SK-N-SH (cell line): Measurements from ENCODE around the gene SLC25A25. TPM values are rescaled to one million over a fixed set of nuclear protein-coding genes. Genes with fewer than 3 reads are reported as not detected.

Experiments
- CTCF ChIA-PET: fragments of 300-600, 350-600 bp; formaldehyde crosslinking; extraction: SDS; loops from one replicate; lab custom pipeline; 2021; lab: Yijun Ruan, JAX
- POLR2A ChIA-PET: fragments of 350-600 bp; sonication (Branson Sonifier 250); formaldehyde crosslinking; extraction: SDS; loops from one replicate; lab custom pipeline; 2020; ENCODE audit warnings: antibody characterized with exemption, inconsistent platforms; lab: Yijun Ruan, JAX
- DNase-seq: peaks from one replicate; pipeline ENCODE4 v3.0.0; 2012
- H2AFZ ChIP-seq: fragments of 200-600 bp; sonication (generic); 2 replicates; pipeline ENCODE4 v1.8.1; 2016; ENCODE audit warnings: antibody characterized with exemption, mild to moderate bottlenecking, low read depth
- H3F3A ChIP-seq: fragments of 200-600 bp; sonication (generic); replicated peaks from 2 replicates; pipeline ENCODE3; 2016; ENCODE audit warnings: antibody characterized with exemption, mild to moderate bottlenecking; ENCODE audit not compliant: insufficient read depth
- H3K27ac ChIP-seq, 2 experiments: fragments of 200-500 bp in 1 of 2; fragments of 200-600 bp in 1 of 2; sonication (Bioruptor generic) in 1 of 2; sonication (generic), shearing (Covaris generic) in 1 of 2; 2 replicates each; pipeline versions ENCODE4 v1.5.1 to v1.6.1; 2014 to 2016; ENCODE audit warnings: low read depth in 2 of 2, inconsistent platforms in 1 of 2, low read length in 1 of 2, mild to moderate bottlenecking in 1 of 2, mixed read lengths in 1 of 2
- H3K27me3 ChIP-seq: fragments of 200-600 bp; sonication (generic), shearing (Covaris generic); 2 replicates; pipeline ENCODE4 v1.6.1; 2016; ENCODE audit warnings: mixed run types; ENCODE audit not compliant: insufficient read depth
- H3K36me3 ChIP-seq, 2 experiments: fragments of 200-500 bp in 1 of 2; fragments of 200-600 bp in 1 of 2; sonication (Bioruptor generic) in 1 of 2; sonication (generic) in 1 of 2; replicated peaks in 1 of 2; 2 replicates each; pipeline versions ENCODE3 to v1.5.1; 2014 to 2016; ENCODE audit warnings: low read length in 1 of 2, mild to moderate bottlenecking in 1 of 2; ENCODE audit not compliant: insufficient read depth in 2 of 2, control insufficient read depth in 1 of 2
- H3K4me1 ChIP-seq, 2 experiments: fragments of 200-500 bp in 1 of 2; fragments of 200-600 bp in 1 of 2; sonication (Bioruptor generic) in 1 of 2; sonication (generic), shearing (Covaris generic) in 1 of 2; 2 replicates each; pipeline versions ENCODE4 v1.5.1 to v1.6.1; 2014 to 2016; ENCODE audit warnings: low read depth in 1 of 2, low read length in 1 of 2, mixed run types in 1 of 2; ENCODE audit not compliant: insufficient read depth in 2 of 2, control insufficient read depth in 1 of 2
- H3K4me2 ChIP-seq: fragments of 200-600 bp; sonication (generic), shearing (Covaris generic); 2 replicates; pipeline ENCODE4 v1.6.1; 2017; ENCODE audit warnings: mixed run types
- H3K4me3 ChIP-seq, 2 experiments: fragments of 200-500 bp in 1 of 2; fragments of 200-600 bp in 1 of 2; sonication (Bioruptor generic) in 1 of 2; sonication (generic), shearing (Covaris generic) in 1 of 2; 2 replicates each; pipeline versions ENCODE4 v1.5.1 to v1.8.1; 2014 to 2016; ENCODE audit warnings: low read depth in 2 of 2, inconsistent platforms in 1 of 2, low read length in 1 of 2, mild to moderate bottlenecking in 1 of 2, mixed read lengths in 1 of 2, moderate library complexity in 1 of 2
- H3K79me2 ChIP-seq: fragments of 200-600 bp; sonication (generic); 2 replicates; pipeline ENCODE4 v1.8.1; 2017; ENCODE audit warnings: mild to moderate bottlenecking; ENCODE audit not compliant: insufficient read depth
- H3K9ac ChIP-seq: fragments of 200-600 bp; sonication (generic); 2 replicates; pipeline ENCODE4 v1.6.1; 2017; ENCODE audit warnings: mixed run types
- H3K9me2 ChIP-seq: fragments of 200-600 bp; sonication (generic); 2 replicates; pipeline ENCODE4 v1.6.1; 2017; ENCODE audit warnings: mixed run types
- H3K9me3 ChIP-seq: fragments of 200-600 bp; sonication (generic); 2 replicates; pipeline ENCODE4 v1.6.1; 2017; ENCODE audit warnings: mixed run types, mild to moderate bottlenecking, moderate library complexity
- H4K20me1 ChIP-seq: fragments of 200-600 bp; sonication (generic); 2 replicates; pipeline ENCODE4 v1.6.1; 2017; ENCODE audit warnings: mild to moderate bottlenecking, mixed run types; ENCODE audit not compliant: insufficient read depth
- FOSL2 ChIP-seq: IDR thresholded peaks from 2 replicates; pipeline ENCODE4 v1.4.0; 2012; ENCODE audit warnings: low read depth, mild to moderate bottlenecking, moderate library complexity, borderline replicate concordance
- GABPA ChIP-seq: IDR thresholded peaks from 2 replicates; pipeline ENCODE4 v1.4.0; 2012; ENCODE audit warnings: low read depth, mild to moderate bottlenecking
- IRF3 ChIP-seq: fragments of 150-350 bp; IDR thresholded peaks from 2 replicates; pipeline ENCODE4 v1.6.1; 2016; ENCODE audit warnings: mild to moderate bottlenecking, low read depth, low read length
- MAX ChIP-seq: IDR thresholded peaks from 2 replicates; pipeline ENCODE4 v1.4.0; 2012; ENCODE audit warnings: low read depth
- NRF1 ChIP-seq: IDR thresholded peaks from 2 replicates; pipeline ENCODE4 v1.6.1; 2012; ENCODE audit warnings: low read depth, mild to moderate bottlenecking, low read length
- POLR2AphosphoS5 ChIP-seq: IDR thresholded peaks from 2 replicates; pipeline ENCODE4 v1.6.1; 2012; ENCODE audit warnings: low read depth, low read length
- RCOR1 ChIP-seq: fragments of 150-350 bp; IDR thresholded peaks from 2 replicates; pipeline ENCODE4 v1.6.1; 2017; ENCODE audit warnings: antibody characterized with exemption, low read length
- REST ChIP-seq: IDR thresholded peaks from 2 replicates; pipeline ENCODE4 v1.6.1; 2012; ENCODE audit warnings: mild to moderate bottlenecking, low read depth, low read length, moderate library complexity
- RFX5 ChIP-seq: IDR thresholded peaks from 2 replicates; pipeline ENCODE4 v1.6.1; 2012; ENCODE audit warnings: mild to moderate bottlenecking, improper control_type of control experiment, low read length
- SMC3 ChIP-seq: IDR thresholded peaks from 2 replicates; pipeline ENCODE4 v1.6.1; 2012; ENCODE audit warnings: low read depth, low read length, improper control_type of control experiment
- TAF1 ChIP-seq: IDR thresholded peaks from 2 replicates; pipeline ENCODE4 v1.6.1; 2012; ENCODE audit warnings: low read depth, mild to moderate bottlenecking, low read length, moderate library complexity, borderline replicate concordance
- TCF12 ChIP-seq: IDR thresholded peaks from 2 replicates; pipeline ENCODE4 v1.4.0; 2012
- USF2 ChIP-seq: fragments of 150-350 bp; IDR thresholded peaks from 2 replicates; pipeline ENCODE4 v1.6.1; 2017; ENCODE audit warnings: antibody characterized with exemption, low read length, low read depth, borderline replicate concordance
- WGBS: methylation state at CpG from one replicate; pipeline ENCODE4 v1.1.6; 2017; ENCODE audit warnings: low lambda C conversion rate; 5-methylcytosine and 5-hydroxymethylcytosine counted together
- polyA plus RNA-seq, 3 experiments: library from polyadenylated mRNA; depleted of rRNA; stranded (reverse); fragments of >200 nt; gene quantifications; 2 replicates each; pipeline ENCODE4 v1.2.3, GENCODE V29; 2012
- TF ChIP-seq, protein P1 (sequence below): IDR thresholded peaks from 2 replicates; pipeline ENCODE4 v1.4.0; 2012; ENCODE audit warnings: low read depth, borderline replicate concordance
- TF ChIP-seq, protein P2 (sequence below): fragments of 200-600 bp; sonication (generic); IDR thresholded peaks from 2 replicates; pipeline ENCODE4 v1.6.1; 2017; ENCODE audit warnings: antibody characterized with exemption, mild to moderate bottlenecking, moderate library complexity

SLC25A25 gene
- polyA plus RNA-seq, 1 of the 3 experiments (the other 2 are of a cell fraction), result 12.1 TPM

- no peaks in the 10 kb centered on the region for H3K9me3 ChIP-seq
- no peak overlapping the region for H3K9ac ChIP-seq
- peaks cover 6 to 10% of the 10 kb centered on the region in 2 experiments; a peak in 2 of 4 replicates for H3K4me1 ChIP-seq
- no peak overlapping the region for H3K4me2 ChIP-seq
- H4K20me1 ChIP-seq, result no peaks in the 10 kb centered on the region
- ChIA-PET POLR2A (interaction anchor here (0.6 kb wide), 1 partner anchor 17 kb away, joined by 3 read pairs; no protein-coding TSS in a partner anchor), CTCF (interaction anchor here (0.6 to 2.3 kb wide), 5 partner anchors 10 to 113 kb away, joined by 3 to 9 read pairs (median 4); no protein-coding TSS in a partner anchor)
- no peaks in the 10 kb centered on the region for H3F3A ChIP-seq
- no peak overlapping the region for H3K4me3 ChIP-seq
- 85% methylated on average over 7 of the region's 7 CpGs for whole genome bisulfite sequencing
- no peak for TF ChIP-seq RFX5
- TF ChIP-seq, protein P1, sequence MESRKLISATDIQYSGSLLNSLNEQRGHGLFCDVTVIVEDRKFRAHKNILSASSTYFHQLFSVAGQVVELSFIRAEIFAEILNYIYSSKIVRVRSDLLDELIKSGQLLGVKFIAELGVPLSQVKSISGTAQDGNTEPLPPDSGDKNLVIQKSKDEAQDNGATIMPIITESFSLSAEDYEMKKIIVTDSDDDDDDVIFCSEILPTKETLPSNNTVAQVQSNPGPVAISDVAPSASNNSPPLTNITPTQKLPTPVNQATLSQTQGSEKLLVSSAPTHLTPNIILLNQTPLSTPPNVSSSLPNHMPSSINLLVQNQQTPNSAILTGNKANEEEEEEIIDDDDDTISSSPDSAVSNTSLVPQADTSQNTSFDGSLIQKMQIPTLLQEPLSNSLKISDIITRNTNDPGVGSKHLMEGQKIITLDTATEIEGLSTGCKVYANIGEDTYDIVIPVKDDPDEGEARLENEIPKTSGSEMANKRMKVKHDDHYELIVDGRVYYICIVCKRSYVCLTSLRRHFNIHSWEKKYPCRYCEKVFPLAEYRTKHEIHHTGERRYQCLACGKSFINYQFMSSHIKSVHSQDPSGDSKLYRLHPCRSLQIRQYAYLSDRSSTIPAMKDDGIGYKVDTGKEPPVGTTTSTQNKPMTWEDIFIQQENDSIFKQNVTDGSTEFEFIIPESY, result no peak
- no peak for TF ChIP-seq TCF12
- TF ChIP-seq RCOR1, result no peak
- TF ChIP-seq, protein P2, sequence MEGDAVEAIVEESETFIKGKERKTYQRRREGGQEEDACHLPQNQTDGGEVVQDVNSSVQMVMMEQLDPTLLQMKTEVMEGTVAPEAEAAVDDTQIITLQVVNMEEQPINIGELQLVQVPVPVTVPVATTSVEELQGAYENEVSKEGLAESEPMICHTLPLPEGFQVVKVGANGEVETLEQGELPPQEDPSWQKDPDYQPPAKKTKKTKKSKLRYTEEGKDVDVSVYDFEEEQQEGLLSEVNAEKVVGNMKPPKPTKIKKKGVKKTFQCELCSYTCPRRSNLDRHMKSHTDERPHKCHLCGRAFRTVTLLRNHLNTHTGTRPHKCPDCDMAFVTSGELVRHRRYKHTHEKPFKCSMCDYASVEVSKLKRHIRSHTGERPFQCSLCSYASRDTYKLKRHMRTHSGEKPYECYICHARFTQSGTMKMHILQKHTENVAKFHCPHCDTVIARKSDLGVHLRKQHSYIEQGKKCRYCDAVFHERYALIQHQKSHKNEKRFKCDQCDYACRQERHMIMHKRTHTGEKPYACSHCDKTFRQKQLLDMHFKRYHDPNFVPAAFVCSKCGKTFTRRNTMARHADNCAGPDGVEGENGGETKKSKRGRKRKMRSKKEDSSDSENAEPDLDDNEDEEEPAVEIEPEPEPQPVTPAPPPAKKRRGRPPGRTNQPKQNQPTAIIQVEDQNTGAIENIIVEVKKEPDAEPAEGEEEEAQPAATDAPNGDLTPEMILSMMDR, result no peak
- no peak for TF ChIP-seq FOSL2
- no peak for TF ChIP-seq USF2
- TF ChIP-seq GABPA, result no peak
- no peak for TF ChIP-seq POLR2AphosphoS5
- no peak for TF ChIP-seq SMC3
- TF ChIP-seq NRF1, result no peak
- TF ChIP-seq MAX, result no peak
- no peak for TF ChIP-seq REST
- TF ChIP-seq IRF3, result no peak
- TF ChIP-seq TAF1, result no peak
- no peak overlapping the region for H3K27ac ChIP-seq
- H3K27me3 ChIP-seq, result no peaks in the 10 kb centered on the region
- H2AFZ ChIP-seq, result no peak overlapping the region
- DNase-seq, result no peak
- H3K9me2 ChIP-seq, result no peaks in the 10 kb centered on the region
- H3K79me2 ChIP-seq, result no peaks in the 10 kb centered on the region
- no peaks in the 10 kb centered on the region for H3K36me3 ChIP-seq
These were observed 12.5 kb upstream of the SLC25A25 start for GRCh38 chr9:128055344-128056040.
